OCI-LY1 (cell line): ENCODE measurements around the gene DNAJB8.

Experiments
- H2AFZ ChIP-seq: fragments of 200-600 bp; sonication (generic), shearing (Covaris generic); 2 replicates; pipeline ENCODE4 v1.6.0; 2014; ENCODE audit warnings: antibody characterized with exemption, mild to moderate bottlenecking, low read length
- H3F3A ChIP-seq: fragments of 200-600 bp; sonication (generic), shearing (Covaris generic); 2 replicates; pipeline ENCODE4 v1.6.0; 2014; ENCODE audit warnings: mild to moderate bottlenecking, antibody characterized with exemption, low read length, moderate library complexity; ENCODE audit not compliant: insufficient read depth
- H3K27ac ChIP-seq: fragments of 200-600 bp; sonication (generic); 2 replicates; pipeline ENCODE4 v1.5.1; 2014; ENCODE audit warnings: low read length, mixed run types, mild to moderate bottlenecking, low read depth; ENCODE audit not compliant: poor library complexity, severe bottlenecking
- H3K27me3 ChIP-seq: fragments of 200-600 bp; sonication (generic); 2 replicates; pipeline ENCODE4 v1.6.0; 2014; ENCODE audit warnings: antibody characterized with exemption, mild to moderate bottlenecking, low read length, moderate library complexity; ENCODE audit not compliant: insufficient read depth
- H3K36me3 ChIP-seq: fragments of 200-600 bp; sonication (generic); 2 replicates; pipeline ENCODE4 v1.6.1; 2014; ENCODE audit warnings: mild to moderate bottlenecking, antibody characterized with exemption, low read length, moderate library complexity, mixed read lengths; ENCODE audit not compliant: insufficient read depth
- H3K4me1 ChIP-seq: fragments of 200-600 bp; sonication (generic); 2 replicates; pipeline ENCODE4 v1.5.1; 2014; ENCODE audit warnings: mild to moderate bottlenecking, low read length, moderate library complexity; ENCODE audit not compliant: insufficient read depth, severe bottlenecking
- H3K4me2 ChIP-seq: fragments of 200-600 bp; sonication (generic), shearing (Covaris generic); 2 replicates; pipeline ENCODE4 v1.6.1; 2014; ENCODE audit warnings: low read length
- H3K4me3 ChIP-seq: fragments of 200-600 bp; sonication (generic); 2 replicates; pipeline ENCODE4 v1.5.1; 2014; ENCODE audit warnings: low read length, low read depth, mild to moderate bottlenecking, mixed read lengths; ENCODE audit not compliant: poor library complexity, severe bottlenecking
- H3K79me2 ChIP-seq: fragments of 200-600 bp; shearing (Covaris generic); 2 replicates; pipeline ENCODE4 v1.6.1; 2016; ENCODE audit warnings: mixed run types, low read length, mixed read lengths; ENCODE audit not compliant: insufficient read depth
- H3K9ac ChIP-seq: fragments of 200-600 bp; sonication (generic), shearing (Covaris generic); 2 replicates; pipeline ENCODE4 v1.6.1; 2014; ENCODE audit warnings: mild to moderate bottlenecking, low read length, mixed read lengths
- H3K9me2 ChIP-seq: fragments of 200-600 bp; sonication (generic), shearing (Covaris generic); 2 replicates; pipeline ENCODE4 v1.6.1; 2014; ENCODE audit warnings: low read depth, mild to moderate bottlenecking, low read length, mixed read lengths
- H3K9me3 ChIP-seq: fragments of 200-600 bp; shearing (Covaris generic); 2 replicates; pipeline ENCODE4 v1.6.1; 2014; ENCODE audit warnings: low read length, mixed read lengths
- H4K20me1 ChIP-seq: fragments of 200-600 bp; sonication (generic), shearing (Covaris generic); 2 replicates; pipeline ENCODE4 v1.6.0; 2016; ENCODE audit warnings: mild to moderate bottlenecking, low read length; ENCODE audit not compliant: insufficient read depth
- EZH2 ChIP-seq: fragments of 200-600 bp; sonication (generic), shearing (Covaris generic); IDR thresholded peaks from 2 replicates; pipeline ENCODE4 v1.8.0; 2017; ENCODE audit warnings: borderline replicate concordance, mixed run types, mild to moderate bottlenecking, antibody characterized with exemption, low read length, moderate library complexity, mixed read lengths
- TF ChIP-seq, protein P1 (sequence below): fragments of 200-600 bp; sonication (generic), shearing (Covaris generic); IDR thresholded peaks from 2 replicates; pipeline ENCODE4 v1.5.1; 2017; ENCODE audit warnings: mild to moderate bottlenecking, antibody characterized with exemption, low read length, moderate library complexity, mixed read lengths

The DNAJB8 gene

GRCh38 chr3:128462341-128462910 lies 4.3 kb downstream of the DNAJB8 start:
- Histone ChIP-seq H3K9ac (no peak overlapping the region), H4K20me1 (no peaks in the 10 kb centered on the region), H2AFZ (no peak overlapping the region), H3K79me2 (no peaks in the 10 kb centered on the region), H3K4me3 (no peak overlapping the region), H3K4me1 (no peaks in the 10 kb centered on the region), H3K9me3 (no peaks in the 10 kb centered on the region), H3K36me3 (no peaks in the 10 kb centered on the region), H3K4me2 (no peak overlapping the region), H3K27ac (no peak overlapping the region), H3F3A (no peaks in the 10 kb centered on the region), H3K9me2 (no peaks in the 10 kb centered on the region), H3K27me3 (peaks cover 4% of the 10 kb centered on the region; the same call in 1 of the 2 replicates)
- no peak for TF ChIP-seq EZH2

DNA sequence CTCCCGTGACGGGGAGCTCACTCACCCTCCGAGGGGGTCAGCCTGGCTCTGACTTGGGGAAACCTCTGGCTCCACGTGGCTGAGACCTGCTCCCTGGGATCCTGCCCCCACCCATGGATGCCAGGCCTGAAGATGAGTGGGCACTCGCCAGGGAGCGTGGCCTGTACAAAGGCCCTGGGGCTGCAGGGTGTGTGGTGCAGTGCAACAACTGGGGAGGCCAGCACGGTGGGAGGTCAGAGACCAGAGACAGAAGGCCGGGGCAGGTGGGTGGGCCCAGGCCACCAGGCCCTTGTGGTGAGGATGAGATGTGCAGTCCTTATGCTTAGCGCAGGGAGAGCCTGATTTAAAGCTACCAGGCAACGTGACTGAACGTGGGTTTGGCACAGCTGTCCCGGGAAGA lies 5.0 kb downstream of the DNAJB8 start:
- Histone ChIP-seq H3K4me3 (no peak overlapping the region), H3K9ac (no peak overlapping the region), H3K36me3 (no peaks in the 10 kb centered on the region), H3K79me2 (no peaks in the 10 kb centered on the region), H3K27me3 (peaks cover 4% of the 10 kb centered on the region; the same call in 1 of the 2 replicates), H3K9me3 (no peaks in the 10 kb centered on the region), H3K4me1 (no peaks in the 10 kb centered on the region), H3K4me2 (no peak overlapping the region), H4K20me1 (no peaks in the 10 kb centered on the region), H3F3A (no peaks in the 10 kb centered on the region), H2AFZ (no peak overlapping the region), H3K9me2 (no peaks in the 10 kb centered on the region), H3K27ac (no peak overlapping the region)
- TF ChIP-seq EZH2 = no peak
- TF ChIP-seq, protein P1, sequence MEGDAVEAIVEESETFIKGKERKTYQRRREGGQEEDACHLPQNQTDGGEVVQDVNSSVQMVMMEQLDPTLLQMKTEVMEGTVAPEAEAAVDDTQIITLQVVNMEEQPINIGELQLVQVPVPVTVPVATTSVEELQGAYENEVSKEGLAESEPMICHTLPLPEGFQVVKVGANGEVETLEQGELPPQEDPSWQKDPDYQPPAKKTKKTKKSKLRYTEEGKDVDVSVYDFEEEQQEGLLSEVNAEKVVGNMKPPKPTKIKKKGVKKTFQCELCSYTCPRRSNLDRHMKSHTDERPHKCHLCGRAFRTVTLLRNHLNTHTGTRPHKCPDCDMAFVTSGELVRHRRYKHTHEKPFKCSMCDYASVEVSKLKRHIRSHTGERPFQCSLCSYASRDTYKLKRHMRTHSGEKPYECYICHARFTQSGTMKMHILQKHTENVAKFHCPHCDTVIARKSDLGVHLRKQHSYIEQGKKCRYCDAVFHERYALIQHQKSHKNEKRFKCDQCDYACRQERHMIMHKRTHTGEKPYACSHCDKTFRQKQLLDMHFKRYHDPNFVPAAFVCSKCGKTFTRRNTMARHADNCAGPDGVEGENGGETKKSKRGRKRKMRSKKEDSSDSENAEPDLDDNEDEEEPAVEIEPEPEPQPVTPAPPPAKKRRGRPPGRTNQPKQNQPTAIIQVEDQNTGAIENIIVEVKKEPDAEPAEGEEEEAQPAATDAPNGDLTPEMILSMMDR = no peak

- Histone ChIP-seq H4K20me1 (no peaks in the 10 kb centered on the region), H3K9me3 (no peaks in the 10 kb centered on the region), H3K4me1 (no peaks in the 10 kb centered on the region), H3K27ac (no peak overlapping the region), H3K9ac (no peak overlapping the region), H3K4me2 (no peak overlapping the region), H3F3A (no peaks in the 10 kb centered on the region), H3K9me2 (no peaks in the 10 kb centered on the region), H2AFZ (no peak overlapping the region), H3K79me2 (no peaks in the 10 kb centered on the region), H3K36me3 (no peaks in the 10 kb centered on the region), H3K27me3 (0 out of 2 replicates have a peak, but pooled peaks cover 8% of the 10 kb centered on the region), H3K4me3 (no peak overlapping the region)
- no peak for TF ChIP-seq EZH2
- TF ChIP-seq, protein P1 = no peak
These were observed 7.2 kb downstream of the DNAJB8 start for GRCh38 chr3:128459461-128459820.

DNA sequence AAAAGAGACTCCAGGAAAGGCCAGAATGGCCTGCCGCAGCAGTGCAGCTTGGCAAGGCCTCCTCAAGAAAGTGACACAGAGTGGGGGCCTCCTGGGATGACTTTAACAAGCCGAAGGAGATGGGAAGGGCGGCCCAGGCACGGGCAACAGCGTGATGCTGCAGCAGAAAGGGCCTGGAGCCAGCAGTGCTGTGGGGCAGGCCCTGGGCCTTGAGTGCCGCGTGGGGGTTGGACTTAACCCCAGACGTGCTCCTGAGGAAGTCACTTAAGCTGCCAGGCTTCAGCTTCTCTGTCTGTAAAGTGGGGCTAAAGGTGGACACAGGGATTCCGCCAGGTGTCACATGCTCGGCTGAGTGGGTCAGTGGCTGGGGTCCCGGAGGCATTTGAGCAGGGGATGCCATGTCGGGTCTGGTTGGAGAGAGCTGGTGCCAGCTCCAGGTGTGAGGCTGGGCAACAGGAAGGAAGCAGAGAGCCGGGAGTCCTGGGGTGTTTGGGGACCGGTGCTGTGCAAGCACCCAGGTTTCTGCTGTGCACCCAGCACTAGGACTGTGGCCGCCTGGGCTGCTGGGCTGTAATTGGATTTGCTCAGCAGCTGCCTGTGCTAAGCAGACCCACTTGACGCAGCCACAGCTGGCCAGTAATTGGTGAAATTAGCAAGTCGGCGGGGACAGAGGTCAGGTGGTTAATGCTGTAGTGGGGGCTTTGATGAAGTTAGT lies 7.8 kb downstream of the DNAJB8 start:
- 0 out of 2 replicates have a peak, but pooled peaks cover 8% of the 10 kb centered on the region for H3K27me3 ChIP-seq
- H3K27ac ChIP-seq = no peak overlapping the region
- no peak overlapping the region for H3K4me3 ChIP-seq
- TF ChIP-seq, protein P1 = no peak
- TF ChIP-seq EZH2 = no peak
- no peaks in the 10 kb centered on the region for H3K9me3 ChIP-seq
- H3K79me2 ChIP-seq = no peaks in the 10 kb centered on the region
- no peak overlapping the region for H3K9ac ChIP-seq
- no peaks in the 10 kb centered on the region for H3F3A ChIP-seq
- H3K36me3 ChIP-seq = no peaks in the 10 kb centered on the region
- no peaks in the 10 kb centered on the region for H4K20me1 ChIP-seq
- H3K9me2 ChIP-seq = no peaks in the 10 kb centered on the region
- no peak overlapping the region for H2AFZ ChIP-seq
- H3K4me1 ChIP-seq = no peaks in the 10 kb centered on the region
- H3K4me2 ChIP-seq = no peak overlapping the region
